Measurements from ENCODE around the gene TMEM114.

The TMEM114 gene

DNA sequence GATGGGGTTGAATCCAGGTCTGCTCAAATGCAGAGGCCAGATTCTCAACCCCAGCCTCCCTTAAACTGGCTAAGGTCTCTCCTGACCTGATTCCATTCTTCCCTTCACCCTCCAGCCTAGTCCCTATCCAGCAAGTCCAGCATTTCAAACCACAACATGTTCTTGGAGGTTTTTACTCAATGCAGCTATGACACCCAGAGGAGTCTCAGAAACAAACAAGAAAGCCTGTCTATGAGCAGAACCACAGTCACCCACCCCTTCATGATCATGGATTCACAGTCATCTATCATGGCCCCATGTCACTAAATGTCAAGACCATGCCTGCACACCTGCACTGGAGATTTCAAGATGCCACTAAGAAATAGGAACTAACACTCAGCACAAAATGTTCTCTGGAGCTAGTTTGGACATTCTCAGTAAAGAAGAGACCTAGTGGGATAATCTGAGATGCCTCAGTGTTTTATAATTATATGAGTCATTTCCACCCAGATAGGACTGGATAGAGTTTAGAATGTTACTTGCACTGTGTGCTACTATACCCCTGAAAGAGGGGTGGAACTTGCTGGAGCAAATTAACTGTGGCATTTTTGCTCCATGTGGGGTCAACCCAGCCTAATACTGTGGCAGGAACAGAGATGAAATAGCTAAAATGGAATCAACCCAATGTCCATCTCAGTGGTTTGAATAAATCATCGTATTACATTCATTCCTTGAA lies 21.7 kb upstream of the TMEM114 start:
- no peak for TF ChIP-seq EZH2phosphoT487 (conservative IDR thresholded peaks at IDR 0.05; ENCODE audit: low read length)
- TF ChIP-seq, protein P1, sequence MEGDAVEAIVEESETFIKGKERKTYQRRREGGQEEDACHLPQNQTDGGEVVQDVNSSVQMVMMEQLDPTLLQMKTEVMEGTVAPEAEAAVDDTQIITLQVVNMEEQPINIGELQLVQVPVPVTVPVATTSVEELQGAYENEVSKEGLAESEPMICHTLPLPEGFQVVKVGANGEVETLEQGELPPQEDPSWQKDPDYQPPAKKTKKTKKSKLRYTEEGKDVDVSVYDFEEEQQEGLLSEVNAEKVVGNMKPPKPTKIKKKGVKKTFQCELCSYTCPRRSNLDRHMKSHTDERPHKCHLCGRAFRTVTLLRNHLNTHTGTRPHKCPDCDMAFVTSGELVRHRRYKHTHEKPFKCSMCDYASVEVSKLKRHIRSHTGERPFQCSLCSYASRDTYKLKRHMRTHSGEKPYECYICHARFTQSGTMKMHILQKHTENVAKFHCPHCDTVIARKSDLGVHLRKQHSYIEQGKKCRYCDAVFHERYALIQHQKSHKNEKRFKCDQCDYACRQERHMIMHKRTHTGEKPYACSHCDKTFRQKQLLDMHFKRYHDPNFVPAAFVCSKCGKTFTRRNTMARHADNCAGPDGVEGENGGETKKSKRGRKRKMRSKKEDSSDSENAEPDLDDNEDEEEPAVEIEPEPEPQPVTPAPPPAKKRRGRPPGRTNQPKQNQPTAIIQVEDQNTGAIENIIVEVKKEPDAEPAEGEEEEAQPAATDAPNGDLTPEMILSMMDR (IDR thresholded peaks at IDR 0.05; ENCODE audit: insufficient read depth, low read length, poor library complexity, severe bottlenecking), result no peak
- no peak overlapping the region for H3K27ac ChIP-seq (ENCODE audit: low read depth, low read length)
- H3K9ac ChIP-seq (ENCODE audit: low read length), result no peak overlapping the region
- no peaks in the 10 kb centered on the region for H3K79me2 ChIP-seq (ENCODE audit: insufficient read depth, low read length)
- no peaks in the 10 kb centered on the region for H3K9me2 ChIP-seq (replicated peaks; ENCODE audit: insufficient read depth, low read length)
- no peaks in the 10 kb centered on the region for H4K20me1 ChIP-seq (ENCODE audit: low read depth, low read length)
- H3K9me3 ChIP-seq (ENCODE audit: insufficient read depth, low read length), result no peaks in the 10 kb centered on the region
- peaks cover 4% of the 10 kb centered on the region; the same call in 1 of the 2 replicates for H3K27me3 ChIP-seq (ENCODE audit: low read length)
- H3K4me3 ChIP-seq (ENCODE audit: insufficient read depth, low read length, poor library complexity, severe bottlenecking), result no peak overlapping the region
- H3K36me3 ChIP-seq (ENCODE audit: low read length), result no peaks in the 10 kb centered on the region
- no peaks in the 10 kb centered on the region for H3F3A ChIP-seq (ENCODE audit: insufficient read depth)
- H2AFZ ChIP-seq (ENCODE audit: low read depth, low read length, severe bottlenecking), result no peak overlapping the region
- H3K4me2 ChIP-seq (ENCODE audit: low read depth, low read length, poor library complexity, severe bottlenecking), result no peak overlapping the region

DNA sequence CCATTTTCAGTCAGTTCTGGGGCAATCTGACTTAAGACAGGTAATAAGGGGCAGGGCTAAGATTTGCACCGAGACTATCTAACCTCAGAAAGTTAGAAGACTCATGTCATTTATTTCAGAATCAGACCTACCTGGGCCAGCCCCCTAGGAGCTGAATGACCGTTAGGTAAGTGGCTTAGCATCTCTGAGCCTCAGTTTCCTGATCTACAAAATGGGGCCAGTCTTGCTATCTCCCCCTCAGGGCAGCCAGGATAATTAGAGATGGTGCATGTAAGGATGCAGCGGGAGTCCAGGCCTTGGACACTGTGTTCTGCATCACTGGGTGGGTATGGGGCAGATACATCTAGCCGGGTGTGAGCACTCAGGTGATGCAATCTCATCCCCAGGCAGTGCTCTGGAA lies 20.8 kb upstream of the TMEM114 start:
- no peak for TF ChIP-seq EZH2phosphoT487 (conservative IDR thresholded peaks at IDR 0.05; ENCODE audit: low read length)
- TF ChIP-seq, protein P1 (IDR thresholded peaks at IDR 0.05; ENCODE audit: insufficient read depth, low read length, poor library complexity, severe bottlenecking), result no peak
- Histone ChIP-seq H3K9ac (ENCODE audit: low read length) (no peak overlapping the region), H3K36me3 (ENCODE audit: low read length) (no peaks in the 10 kb centered on the region), H3K27me3 (ENCODE audit: low read length) (peaks cover 4% of the 10 kb centered on the region; the same call in 1 of the 2 replicates), H2AFZ (ENCODE audit: low read depth, low read length, severe bottlenecking) (no peak overlapping the region), H3K4me3 (ENCODE audit: insufficient read depth, low read length, poor library complexity, severe bottlenecking) (no peak overlapping the region), H3K27ac (ENCODE audit: low read depth, low read length) (no peak overlapping the region), H3K4me2 (ENCODE audit: low read depth, low read length, poor library complexity, severe bottlenecking) (no peak overlapping the region), H4K20me1 (ENCODE audit: low read depth, low read length) (no peaks in the 10 kb centered on the region), H3K9me2 (replicated peaks; ENCODE audit: insufficient read depth, low read length) (no peaks in the 10 kb centered on the region), H3K9me3 (ENCODE audit: insufficient read depth, low read length) (no peaks in the 10 kb centered on the region), H3F3A (ENCODE audit: insufficient read depth) (no peaks in the 10 kb centered on the region), H3K79me2 (ENCODE audit: insufficient read depth, low read length) (no peaks in the 10 kb centered on the region)

DNA sequence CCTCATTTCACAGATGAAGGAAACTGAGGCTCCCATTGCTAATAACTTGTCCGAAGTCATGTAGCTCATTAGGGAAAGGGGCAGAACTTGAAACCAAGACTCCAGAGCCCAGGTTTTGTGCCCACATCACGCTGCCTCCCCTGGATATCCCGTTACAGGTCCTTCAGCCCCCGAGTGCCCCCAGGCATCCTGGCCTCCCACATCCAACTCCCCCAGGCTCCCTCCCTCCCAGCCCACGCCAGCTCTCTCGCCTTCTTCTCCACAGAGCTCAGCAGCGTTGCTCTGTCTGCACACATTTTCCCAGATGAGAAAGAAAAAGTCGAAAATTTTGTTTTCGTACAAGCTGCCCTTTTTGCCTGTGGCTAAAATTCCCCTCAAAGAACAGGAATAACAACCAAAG lies 16.9 kb upstream of the TMEM114 start:
- H3K27me3 ChIP-seq (ENCODE audit: low read length), result peaks cover 3% of the 10 kb centered on the region; the same call in 1 of the 2 replicates
- H4K20me1 ChIP-seq (ENCODE audit: low read depth, low read length), result no peaks in the 10 kb centered on the region
- H2AFZ ChIP-seq (ENCODE audit: low read depth, low read length, severe bottlenecking), result no peak overlapping the region
- no peaks in the 10 kb centered on the region for H3F3A ChIP-seq (ENCODE audit: insufficient read depth)
- no peaks in the 10 kb centered on the region for H3K9me3 ChIP-seq (ENCODE audit: insufficient read depth, low read length)
- H3K4me2 ChIP-seq (ENCODE audit: low read depth, low read length, poor library complexity, severe bottlenecking), result no peak overlapping the region
- no peaks in the 10 kb centered on the region for H3K36me3 ChIP-seq (ENCODE audit: low read length)
- no peaks in the 10 kb centered on the region for H3K79me2 ChIP-seq (ENCODE audit: insufficient read depth, low read length)
- H3K4me3 ChIP-seq (ENCODE audit: insufficient read depth, low read length, poor library complexity, severe bottlenecking), result no peak overlapping the region
- H3K27ac ChIP-seq (ENCODE audit: low read depth, low read length), result no peak overlapping the region
- no peaks in the 10 kb centered on the region for H3K9me2 ChIP-seq (replicated peaks; ENCODE audit: insufficient read depth, low read length)
- TF ChIP-seq, protein P1 (IDR thresholded peaks at IDR 0.05; ENCODE audit: insufficient read depth, low read length, poor library complexity, severe bottlenecking), result no peak
- TF ChIP-seq EZH2phosphoT487 (conservative IDR thresholded peaks at IDR 0.05; ENCODE audit: low read length), result no peak
- H3K9ac ChIP-seq (ENCODE audit: low read length), result no peak overlapping the region
